ENCODE results near the gene KCNK16.

KCNK16 gene

GRCh38 chr6:39273406-39273821 is 49.1 kb downstream of the KCNK16 start:
- no peak for DNase-seq

DNA sequence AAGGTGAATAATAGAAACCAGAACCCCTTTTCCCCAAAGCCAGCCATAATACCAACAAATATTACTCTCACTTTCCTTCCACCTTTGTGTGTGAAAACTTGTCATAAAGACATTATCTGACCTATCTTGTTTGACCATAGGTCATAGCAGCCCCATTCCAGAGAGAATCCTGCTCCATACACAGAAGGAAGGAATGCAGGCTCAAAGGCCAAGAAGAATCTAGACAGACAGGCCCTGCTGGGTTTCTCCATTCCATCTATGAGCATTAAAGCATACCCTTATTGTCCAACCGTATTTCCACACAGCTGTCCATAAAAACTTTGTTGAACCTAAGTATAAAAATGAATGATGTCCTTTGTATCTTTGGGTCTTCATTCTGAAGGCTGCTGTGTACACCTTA is 52.5 kb downstream of the KCNK16 start:
- no peak for DNase-seq

- no peak for DNase-seq
Measured at GRCh38 chr6:39268721-39269120, 53.8 kb downstream of the KCNK16 start.

- no peak for DNase-seq
Measured at GRCh38 chr6:39268171-39268570, 54.3 kb downstream of the KCNK16 start.

DNA sequence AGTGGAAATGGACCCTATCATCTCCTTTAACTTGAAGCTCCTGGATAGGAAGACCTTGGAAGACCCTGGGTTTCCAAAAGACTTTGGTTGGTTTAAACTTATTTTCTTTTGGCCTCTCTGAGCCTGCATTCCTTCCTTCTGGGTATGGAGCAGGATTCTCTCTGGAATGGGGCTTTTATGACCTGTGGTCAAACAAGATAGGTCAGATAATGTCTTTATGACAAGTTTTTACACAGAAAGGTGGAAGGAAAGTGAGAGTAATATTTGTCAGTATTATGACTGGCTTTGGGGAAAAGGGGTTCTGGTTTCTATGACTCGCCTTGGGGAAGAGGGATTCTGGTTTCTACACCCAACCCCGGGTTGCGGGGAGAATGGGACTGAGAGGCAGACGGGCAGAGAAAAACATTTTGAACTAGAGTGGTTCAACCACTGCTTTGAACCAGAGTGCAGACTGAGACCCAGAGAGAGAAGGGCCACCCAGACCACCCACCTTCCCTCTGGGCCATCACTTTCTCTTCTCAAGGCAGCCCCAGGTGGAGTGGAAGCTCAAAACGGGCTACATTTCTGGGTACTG is 55.6 kb downstream of the KCNK16 start:
- no peak for DNase-seq

GRCh38 chr6:39266375-39266774 is 56.1 kb downstream of the KCNK16 start:
- DNase-seq: no peak

All from stimulated activated CD4-positive, alpha-beta T cell treated with anti-CD3 and anti-CD28 coated beads, Interleukin-4, amount 100 ng/mL, for 24 hours (primary cell).